ENCODE measurements around the gene SUPT5H. TPM values are rescaled to one million over a fixed set of nuclear protein-coding genes. Genes with fewer than 3 reads are reported as not detected.

The SUPT5H gene
- total RNA-seq, 3 donors from 2014 or later, result 74.3 to 115 (median 103) TPM

- H3K4me3 ChIP-seq, result no peak overlapping the region
- DNase-seq (ENCODE audit: low spot score in 2 of 2), result no peak
- TF ChIP-seq CTCF (IDR thresholded peaks at IDR 0.05), result no peak
- TF ChIP-seq POLR2AphosphoS5 (IDR thresholded peaks at IDR 0.05), result no peak
- TF ChIP-seq POLR2A (IDR thresholded peaks at IDR 0.05), result no peak
- peaks cover 19% of the 10 kb centered on the region for H3K36me3 ChIP-seq
- no peaks in the 10 kb centered on the region for H3K9me3 ChIP-seq
- H3K4me1 ChIP-seq, result no peaks in the 10 kb centered on the region
- no peaks in the 10 kb centered on the region for H3K27me3 ChIP-seq
- intact Hi-C loops (cut with DNase I; ENCODE audit: low total_unique reads), result no loop called here
- no peak overlapping the region for H3K27ac ChIP-seq
These were observed 44.4 kb downstream of the SUPT5H start for GRCh38 chr19:39489756-39490155.

- intact Hi-C loops (cut with DNase I; ENCODE audit: low total_unique reads), result no loop called here
- Histone ChIP-seq H3K36me3 (peaks cover 19% of the 10 kb centered on the region), H3K4me3 (no peak overlapping the region), H3K9me3 (no peaks in the 10 kb centered on the region), H3K4me1 (no peaks in the 10 kb centered on the region), H3K27ac (no peak overlapping the region), H3K27me3 (peaks cover 0 to 14% of the 10 kb centered on the region in 2 donors)
- DNase-seq (ENCODE audit: low spot score in 2 of 2), result no peak
- no peak for TF ChIP-seq POLR2AphosphoS5 (IDR thresholded peaks at IDR 0.05)
- no peak for TF ChIP-seq CTCF (IDR thresholded peaks at IDR 0.05)
- TF ChIP-seq POLR2A (IDR thresholded peaks at IDR 0.05), result no peak
These were observed 46.8 kb downstream of the SUPT5H start for GRCh38 chr19:39492225-39492624.

GRCh38 chr19:39492788-39493187 lies 47.4 kb downstream of the SUPT5H start:
- intact Hi-C loops (cut with DNase I; ENCODE audit: low total_unique reads), result no loop called here

GRCh38 chr19:39494661-39495060 lies 49.3 kb downstream of the SUPT5H start:
- no peak overlapping the region for H3K27ac ChIP-seq
- H3K27me3 ChIP-seq, result peaks cover 7 to 38% of the 10 kb centered on the region in 2 donors
- no peak for TF ChIP-seq POLR2AphosphoS5 (IDR thresholded peaks at IDR 0.05)
- TF ChIP-seq CTCF (IDR thresholded peaks at IDR 0.05), result no peak
- TF ChIP-seq POLR2A (IDR thresholded peaks at IDR 0.05), result no peak
- H3K4me3 ChIP-seq, result no peak overlapping the region
- H3K4me1 ChIP-seq, result peaks cover 0 to 11% of the 10 kb centered on the region in 2 donors
- H3K36me3 ChIP-seq, result peaks cover 4% of the 10 kb centered on the region
- no peaks in the 10 kb centered on the region for H3K9me3 ChIP-seq
- intact Hi-C loops (cut with DNase I; ENCODE audit: low total_unique reads), result no loop called here
- no peak for DNase-seq (ENCODE audit: low spot score in 2 of 2)

More at GRCh38 chr19:39492788-39493187, 47.4 kb downstream of the SUPT5H start:
- peaks cover 19% of the 10 kb centered on the region for H3K36me3 ChIP-seq
- no peak overlapping the region for H3K27ac ChIP-seq
- no peaks in the 10 kb centered on the region for H3K4me1 ChIP-seq
- no peak for DNase-seq (ENCODE audit: low spot score in 2 of 2)
- no peak for TF ChIP-seq POLR2A (IDR thresholded peaks at IDR 0.05)
- TF ChIP-seq CTCF (IDR thresholded peaks at IDR 0.05), result no peak
- TF ChIP-seq POLR2AphosphoS5 (IDR thresholded peaks at IDR 0.05), result no peak
- H3K27me3 ChIP-seq, result peaks cover 0 to 20% of the 10 kb centered on the region in 2 donors
- no peak overlapping the region for H3K4me3 ChIP-seq
- no peaks in the 10 kb centered on the region for H3K9me3 ChIP-seq

- H3K9me3 ChIP-seq, result no peaks in the 10 kb centered on the region
- H3K36me3 ChIP-seq, result no peaks in the 10 kb centered on the region
- no peak overlapping the region for H3K4me3 ChIP-seq
- DNase-seq (ENCODE audit: low spot score in 2 of 2), result no peak
- TF ChIP-seq POLR2AphosphoS5 (IDR thresholded peaks at IDR 0.05) (no peak), POLR2A (IDR thresholded peaks at IDR 0.05) (no peak), CTCF (IDR thresholded peaks at IDR 0.05) (no peak)
- peaks cover 7 to 52% of the 10 kb centered on the region in 2 donors for H3K27me3 ChIP-seq
- intact Hi-C loops (cut with DNase I; ENCODE audit: low total_unique reads), result no loop called here
- H3K27ac ChIP-seq, result no peak overlapping the region
- peaks cover 0 to 11% of the 10 kb centered on the region in 2 donors for H3K4me1 ChIP-seq
These were observed 50.7 kb downstream of the SUPT5H start for GRCh38 chr19:39496063-39496462.

All from breast epithelium (tissue), 4 donors.